Inferior parietal cortex (tissue), 1 donor: Measurements from ENCODE around the gene DCST1.

ENCODE experiments used
- DNase-seq: peaks from one replicate; pipeline ENCODE4 v3.0.0-alpha.2; 2016; ENCODE audit errors: extremely low spot score

The DCST1 gene

DNA sequence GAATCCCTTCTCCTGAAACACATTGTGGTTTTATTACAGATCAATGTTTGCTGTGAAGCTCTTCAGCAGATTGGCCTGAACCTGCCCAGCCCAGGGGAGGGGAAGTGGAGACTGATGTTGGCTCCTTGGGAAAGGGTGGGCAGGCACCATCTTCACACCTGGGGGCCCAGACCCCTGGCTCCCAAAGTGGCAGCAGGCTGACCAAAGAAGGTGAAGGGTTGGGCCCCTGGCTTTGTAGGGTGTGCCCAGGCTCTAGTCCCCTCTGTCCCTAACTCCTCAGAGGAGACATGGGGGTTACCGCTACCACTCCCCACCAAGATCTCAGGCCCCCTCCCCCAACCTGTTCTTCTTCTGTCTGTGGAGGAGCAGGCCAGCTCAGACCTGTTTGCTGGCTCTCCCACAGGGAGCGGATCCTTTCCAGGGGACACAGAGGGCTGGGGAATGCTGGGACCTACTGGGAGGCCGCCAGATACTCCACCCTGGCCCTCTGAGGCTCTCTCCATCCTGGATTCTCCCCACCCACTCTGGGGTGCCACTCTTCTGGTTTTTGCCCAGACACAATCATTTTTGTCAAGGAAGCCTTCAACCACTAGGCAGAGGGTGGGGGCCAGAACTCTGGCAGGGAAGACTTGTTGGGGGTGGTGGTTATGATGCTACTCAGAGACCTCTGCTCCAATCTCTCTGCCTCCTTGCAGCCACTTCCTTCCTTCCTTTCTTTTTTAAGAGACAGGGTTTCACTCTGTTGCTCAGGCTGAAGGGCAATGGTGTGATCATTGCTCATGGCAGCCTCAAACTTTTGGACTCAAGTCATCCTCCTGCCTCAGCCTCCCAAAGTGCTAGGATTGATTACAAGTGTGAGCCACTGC is 40.0 kb downstream of the DCST1 start:
- DNase-seq: no peak

DNA sequence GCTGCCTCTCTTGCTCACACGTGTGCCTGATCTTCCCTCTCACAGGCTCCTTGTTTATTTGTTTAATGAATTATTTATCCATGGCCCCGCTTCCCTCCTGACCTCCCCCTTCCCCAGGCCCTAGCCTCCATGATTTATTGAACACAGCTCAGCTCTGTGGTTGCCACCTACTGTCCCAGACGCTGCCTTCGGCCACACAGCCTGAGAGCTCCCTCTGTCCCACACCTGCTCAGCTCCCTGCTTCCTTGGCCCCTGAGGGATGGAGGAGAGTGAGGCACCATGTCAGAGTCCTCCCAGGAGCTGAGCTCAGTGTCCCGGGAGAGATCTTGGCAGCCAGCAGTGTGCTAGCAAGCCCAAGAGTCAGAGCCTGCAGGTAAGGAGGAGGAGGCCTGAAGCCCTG is 41.9 kb downstream of the DCST1 start:
- no peak for DNase-seq

DNA sequence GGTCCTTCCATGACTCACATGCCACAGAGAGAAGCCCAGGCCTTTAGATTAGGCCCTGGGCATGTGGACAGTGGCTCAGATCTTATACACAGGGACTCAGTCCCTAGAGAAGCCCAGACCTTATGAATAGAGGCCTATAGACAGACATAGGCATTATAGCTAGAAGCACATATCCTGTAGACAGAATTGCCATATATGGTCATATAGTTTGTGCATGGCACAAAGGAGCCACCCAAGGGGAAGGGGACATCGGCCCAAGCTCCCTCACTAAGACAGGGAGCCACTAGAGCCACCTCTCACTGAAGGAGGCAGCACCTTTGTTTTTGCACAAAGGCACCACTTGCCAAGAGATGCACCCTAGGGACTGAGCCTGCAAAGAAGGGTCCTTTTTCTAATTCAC is 42.7 kb downstream of the DCST1 start:
- no peak for DNase-seq

DNA sequence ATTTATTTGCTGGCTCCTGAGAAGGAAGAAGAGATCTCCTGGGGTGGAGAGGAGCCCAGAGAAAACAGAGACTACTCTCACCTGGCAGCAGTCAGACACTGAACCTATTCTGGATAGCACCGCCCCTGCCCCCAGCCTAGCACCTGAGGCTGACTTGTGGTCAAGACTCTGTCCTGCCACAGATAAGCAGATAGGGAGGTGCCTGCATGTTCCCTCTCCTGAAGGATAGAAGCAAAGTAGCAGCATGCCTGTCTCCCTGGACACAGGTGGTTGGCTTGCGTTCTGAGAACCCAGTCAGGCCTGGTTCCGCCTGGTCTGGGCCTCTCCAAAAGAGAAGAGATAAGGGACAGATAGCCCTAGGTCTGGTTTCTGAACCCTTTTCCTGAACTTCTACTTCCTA is 43.7 kb downstream of the DCST1 start:
- no peak for DNase-seq

DNA sequence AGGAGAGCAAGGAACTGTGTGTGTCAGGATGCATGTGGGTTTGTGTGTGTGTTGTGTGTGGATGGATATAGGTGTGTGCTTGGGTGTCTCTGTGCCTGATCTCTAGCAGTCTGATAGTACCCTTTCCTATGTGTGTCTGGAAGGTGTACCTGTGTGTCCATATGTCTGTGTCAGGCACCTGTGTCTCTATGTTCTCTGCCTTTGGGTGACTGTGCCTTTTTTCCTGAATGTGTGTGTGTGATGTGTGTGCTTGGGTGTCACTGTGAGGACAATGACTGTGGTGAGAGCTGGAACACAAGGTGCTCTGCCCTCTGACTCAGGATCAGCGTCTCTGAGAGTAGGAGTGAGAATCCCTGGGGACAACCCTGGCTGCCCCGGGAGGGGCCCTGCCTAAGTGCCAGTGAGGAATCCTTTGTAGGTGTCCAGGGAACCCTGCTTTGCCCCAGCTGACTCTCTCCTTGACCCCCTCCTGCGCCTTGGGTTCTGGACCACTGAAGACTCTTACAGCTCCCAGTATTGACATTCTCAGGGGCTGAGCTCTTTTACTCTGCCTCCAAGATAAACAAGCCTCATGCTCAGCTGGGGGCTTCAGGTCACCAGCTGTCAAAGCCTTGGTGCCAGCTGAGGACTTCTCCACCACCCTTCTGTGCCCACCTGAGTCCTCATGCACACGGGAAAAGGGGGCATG is 44.3 kb downstream of the DCST1 start:
- DNase-seq: no peak

DNA sequence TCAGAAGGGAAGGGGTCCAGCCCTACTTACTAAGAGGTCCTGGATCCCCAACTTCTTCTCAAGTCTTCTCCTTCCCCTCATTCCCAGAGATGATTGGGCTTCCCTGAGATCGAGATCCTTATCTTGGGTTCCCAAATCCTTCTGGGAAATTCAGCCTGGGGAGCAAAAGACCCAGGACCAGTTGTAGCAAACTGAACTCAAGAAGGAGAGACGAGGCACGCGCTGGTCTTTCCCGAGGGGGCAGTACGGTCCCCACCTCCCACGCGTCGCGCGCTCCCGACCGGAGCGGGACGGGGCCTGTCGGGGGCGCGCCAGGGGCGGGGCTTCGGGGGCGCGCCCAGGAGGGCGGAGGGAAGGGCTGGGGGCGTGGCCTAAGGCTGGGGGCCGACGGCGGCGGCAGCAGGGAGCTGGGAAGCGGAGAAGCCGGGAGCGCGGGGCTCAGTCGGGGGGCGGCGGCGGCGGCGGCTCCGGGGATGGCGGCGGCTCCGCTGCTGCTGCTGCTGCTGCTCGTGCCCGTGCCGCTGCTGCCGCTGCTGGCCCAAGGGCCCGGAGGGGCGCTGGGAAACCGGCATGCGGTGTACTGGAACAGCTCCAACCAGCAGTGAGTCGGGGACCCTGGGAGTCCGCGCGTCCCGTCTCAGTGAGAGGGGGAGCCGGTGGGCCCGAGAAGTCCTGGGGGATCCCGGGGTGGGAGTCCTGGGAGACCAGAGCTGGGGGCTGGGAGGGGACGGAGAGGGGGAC is 45.0 kb downstream of the DCST1 start, which contains the start of gene EFNA3:
EFNA3 (plus strand) TSS at position 369 of the 741 bp plus-strand sequence; CDS start at position 474, 105 bp downstream.
- DNase-seq: no peak

DNA sequence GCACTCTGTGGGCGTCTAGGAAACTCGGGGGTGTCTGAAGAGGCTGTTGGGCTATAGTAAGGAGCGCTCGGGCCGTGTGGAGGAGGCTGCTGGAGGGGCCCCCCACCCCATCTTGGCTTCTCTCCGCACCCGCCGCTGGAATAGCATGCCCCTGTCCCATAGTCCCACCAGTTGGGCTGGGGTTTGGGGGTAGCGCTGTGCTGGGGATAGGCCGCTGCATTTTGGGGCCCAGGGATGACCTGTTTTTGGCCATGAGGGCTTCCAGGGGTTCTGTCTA is 45.5 kb downstream of the DCST1 start:
- DNase-seq: no peak

DNA sequence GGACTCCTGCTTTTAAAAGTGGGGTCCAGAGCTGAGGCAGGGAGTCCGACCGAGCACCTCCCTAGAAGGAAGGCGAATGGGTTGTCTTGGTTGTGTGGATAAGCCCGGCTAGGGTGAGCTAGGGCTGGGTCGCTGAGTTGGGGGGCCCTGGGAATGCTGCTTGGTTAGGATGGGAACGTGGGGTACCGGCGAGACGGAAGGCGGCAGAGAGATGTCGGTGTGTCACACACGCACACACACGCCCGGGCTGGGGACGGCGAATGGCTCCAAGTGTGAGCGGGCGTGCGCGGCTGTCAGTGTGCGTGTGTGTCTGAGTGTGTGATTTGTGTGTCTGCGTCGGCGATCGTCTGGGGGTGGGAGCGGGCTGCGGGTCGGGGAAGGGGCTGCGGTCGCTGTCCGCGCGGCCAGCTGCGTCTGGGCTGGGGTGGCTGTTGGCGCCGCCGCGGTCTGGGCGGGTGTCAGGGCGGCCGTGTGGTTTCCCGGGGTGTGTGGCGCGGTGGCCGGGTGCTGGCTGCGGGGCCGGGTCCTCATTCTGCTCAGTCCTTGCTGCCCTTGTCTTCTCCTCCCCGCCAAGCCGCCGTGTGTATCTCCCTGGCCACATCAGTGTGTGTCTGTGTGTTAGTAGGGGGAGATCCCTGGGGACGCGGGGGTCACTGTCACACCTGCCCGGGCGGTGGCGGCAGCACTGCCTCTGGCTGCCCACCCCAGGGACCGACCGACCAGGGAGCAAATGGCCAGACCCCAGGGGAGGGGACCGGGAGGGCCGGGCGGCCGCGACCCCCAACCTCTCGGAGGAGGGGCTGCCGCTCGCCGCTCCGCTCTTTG is 46.1 kb downstream of the DCST1 start:
- no peak for DNase-seq

DNA sequence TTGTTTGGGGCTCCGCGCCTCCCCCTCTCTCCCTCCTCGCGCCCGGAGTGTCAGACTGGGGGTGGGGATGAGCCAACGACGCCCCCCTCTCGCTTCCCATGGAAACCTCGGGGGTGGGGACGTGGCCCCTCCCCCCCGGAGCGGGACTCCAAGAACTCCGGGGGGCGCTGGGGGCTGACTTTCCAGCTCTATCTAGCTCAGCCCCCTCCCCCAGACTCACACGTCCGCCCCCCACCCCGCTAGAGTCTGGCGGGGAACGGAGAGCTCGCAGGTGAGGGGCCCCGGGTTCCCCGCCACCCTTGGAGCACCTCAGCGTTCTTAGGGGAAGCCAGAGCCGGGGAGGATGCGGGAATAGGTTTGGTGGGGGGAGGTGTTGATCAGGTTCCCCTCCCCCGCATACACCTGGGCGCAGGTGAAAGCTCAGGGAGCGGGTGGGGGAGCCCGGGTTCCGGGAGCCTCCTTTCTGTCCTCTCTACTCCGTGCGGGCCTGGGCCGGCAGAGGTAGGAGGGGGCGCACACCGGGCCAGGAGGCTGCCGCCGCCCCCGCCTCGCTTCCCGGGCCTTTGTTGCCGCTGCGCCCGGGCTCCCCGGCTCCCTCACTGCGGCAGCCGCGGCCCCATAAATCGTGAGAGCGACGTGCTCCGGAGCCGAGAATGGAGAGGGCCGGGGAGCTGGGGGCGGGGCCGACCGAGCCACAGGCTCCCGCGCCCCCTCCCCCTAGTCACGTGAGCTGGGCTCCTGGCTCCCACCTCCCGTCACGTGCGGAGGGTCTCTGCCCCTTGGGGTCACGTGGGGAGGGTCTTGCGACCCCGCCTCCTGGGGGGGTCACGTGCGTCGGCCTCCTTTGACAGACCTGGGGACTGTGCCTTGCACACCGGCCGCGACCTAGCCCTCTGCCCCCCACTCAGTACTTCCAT is 46.9 kb downstream of the DCST1 start:
- no peak for DNase-seq

DNA sequence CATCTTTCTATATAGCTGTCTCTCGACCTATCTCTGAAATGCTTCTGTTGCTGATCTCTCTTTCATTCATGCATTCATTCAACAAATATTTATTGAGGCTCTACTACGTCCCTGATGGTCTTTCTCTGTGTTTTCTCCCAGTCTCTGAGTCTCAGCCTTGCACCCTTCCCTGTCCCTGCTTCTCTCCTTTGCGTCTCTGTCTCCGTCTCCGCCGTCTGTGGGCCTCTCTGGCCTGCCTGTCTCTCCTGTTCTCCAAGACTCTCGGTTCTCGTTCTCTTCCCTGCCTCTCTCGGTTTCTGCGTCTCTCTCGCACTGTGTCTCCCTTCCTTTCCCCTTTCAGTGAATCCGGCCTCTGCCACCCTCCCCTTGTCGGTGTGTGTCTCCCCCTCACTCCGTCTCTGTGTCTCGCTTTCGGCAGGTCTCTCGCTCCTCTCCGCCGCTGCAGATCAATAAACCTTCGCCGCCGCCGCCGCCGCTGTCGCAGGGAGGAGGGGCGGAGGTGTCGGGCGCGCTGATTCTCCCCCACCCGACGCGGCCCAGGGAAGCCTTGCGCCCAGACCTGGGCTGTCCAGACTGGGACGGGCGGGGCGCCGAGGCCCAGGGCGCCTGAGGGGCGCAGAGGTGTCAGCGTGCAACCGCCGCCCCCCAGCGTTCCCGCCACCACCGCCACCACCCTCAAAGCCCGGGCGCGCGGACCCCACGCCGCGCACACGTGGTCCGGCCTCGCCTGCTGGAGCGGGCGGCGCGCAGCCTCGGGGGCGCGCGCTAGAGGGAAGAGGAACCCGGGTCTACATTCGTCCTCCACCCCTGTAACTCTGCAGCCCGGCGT is 48.1 kb downstream of the DCST1 start:
- no peak for DNase-seq

DNA sequence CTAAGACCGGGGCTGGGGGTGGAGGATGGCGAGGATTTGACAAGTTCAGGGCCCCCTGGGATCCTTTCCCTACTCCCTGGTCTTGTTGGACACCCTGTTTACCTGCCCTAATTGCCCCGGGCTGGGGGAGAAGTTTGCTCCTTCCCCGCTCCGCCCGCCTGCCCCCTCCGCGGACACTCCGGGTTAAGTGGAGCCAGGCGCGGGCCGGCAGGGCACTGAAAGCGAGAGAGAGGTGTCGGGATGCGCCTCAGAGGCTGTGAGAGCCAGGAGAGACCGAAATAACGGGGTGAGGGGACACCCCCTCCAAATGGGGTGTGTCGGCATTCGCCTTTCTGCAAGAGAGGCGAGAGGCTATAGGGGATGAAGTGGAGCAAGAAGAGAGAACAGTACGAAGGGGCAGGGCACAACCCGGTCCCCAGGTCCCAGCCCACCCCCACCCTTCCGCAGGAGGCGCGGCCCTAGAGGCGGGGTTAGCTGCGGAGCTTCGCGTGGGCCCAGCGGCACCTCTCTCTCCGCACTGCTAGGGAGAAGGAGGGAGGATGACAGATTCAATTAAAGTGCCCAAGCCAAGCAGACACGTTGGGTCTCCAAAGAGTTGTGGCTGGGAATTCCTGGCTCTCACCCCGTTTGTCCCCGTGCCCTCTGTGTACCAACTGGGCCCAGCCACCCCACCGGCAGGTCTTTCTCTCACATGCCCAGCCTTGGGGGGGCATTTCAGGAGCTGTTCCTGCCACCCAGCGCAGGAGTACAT is 48.9 kb downstream of the DCST1 start:
- no peak for DNase-seq

DNA sequence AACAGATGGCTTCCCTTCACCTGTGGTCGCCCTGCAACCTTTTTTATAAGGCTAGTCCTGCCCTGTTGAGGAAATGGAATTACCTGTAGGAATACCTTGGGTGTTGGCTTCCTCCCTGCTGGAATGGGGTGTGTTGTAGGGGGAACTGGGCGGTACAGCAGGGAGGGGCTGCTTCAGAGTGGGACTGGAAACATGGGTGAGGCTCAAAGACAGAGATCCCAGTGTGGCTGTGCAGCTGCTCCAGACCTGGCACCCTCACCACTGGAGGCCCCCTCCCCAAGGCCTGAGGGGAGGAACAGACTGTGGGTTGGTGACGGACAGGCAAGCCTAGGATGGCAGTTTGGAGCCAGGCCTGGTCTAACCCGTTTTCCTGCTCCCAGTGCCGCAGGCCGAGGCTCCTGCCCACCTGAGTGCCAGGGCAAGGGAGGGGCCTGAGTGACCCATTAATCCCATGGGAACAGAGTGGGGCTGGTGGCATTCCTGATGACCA is 49.5 kb downstream of the DCST1 start:
- DNase-seq: no peak

DNA sequence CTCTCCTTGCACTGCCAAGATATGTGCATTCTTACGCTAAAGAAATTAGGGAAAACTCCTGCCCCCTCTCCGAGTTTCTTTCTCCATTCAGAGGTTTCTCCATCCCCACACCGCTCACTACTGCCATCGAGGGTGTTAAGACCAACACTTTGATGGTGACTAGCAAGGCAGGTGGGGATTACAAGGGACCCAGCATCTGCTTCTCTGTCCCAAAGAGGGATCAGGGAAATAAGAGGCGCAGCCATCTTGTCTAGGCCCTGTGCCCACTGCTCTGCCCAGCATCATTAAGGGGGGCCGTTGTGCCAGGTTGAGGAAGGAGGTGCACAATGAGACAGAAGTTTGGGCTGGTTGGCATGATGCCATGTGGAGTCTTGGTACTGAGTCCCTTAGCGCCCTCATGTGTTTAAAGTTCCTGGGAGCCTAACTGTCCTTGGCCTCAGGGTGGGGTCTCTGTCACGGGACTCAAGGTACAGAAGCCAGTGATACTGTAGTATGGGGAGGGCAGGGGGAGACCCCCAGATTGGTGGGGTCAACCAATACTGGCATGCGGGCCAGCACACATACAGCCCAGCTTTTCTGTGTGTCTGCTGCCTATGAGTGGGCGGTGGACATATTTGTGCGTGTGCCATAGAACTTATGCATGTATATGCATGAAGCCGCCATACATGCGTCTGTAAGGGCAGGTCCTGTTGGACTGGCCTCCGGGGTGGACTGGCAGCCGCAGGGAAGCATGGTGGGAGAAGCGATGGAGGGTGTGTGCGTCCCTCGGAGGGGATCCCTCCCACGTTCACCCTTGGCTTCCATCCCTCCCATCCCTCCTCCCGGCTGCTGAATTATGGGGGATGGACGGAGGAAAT is 50.5 kb downstream of the DCST1 start:
- no peak for DNase-seq

DNA sequence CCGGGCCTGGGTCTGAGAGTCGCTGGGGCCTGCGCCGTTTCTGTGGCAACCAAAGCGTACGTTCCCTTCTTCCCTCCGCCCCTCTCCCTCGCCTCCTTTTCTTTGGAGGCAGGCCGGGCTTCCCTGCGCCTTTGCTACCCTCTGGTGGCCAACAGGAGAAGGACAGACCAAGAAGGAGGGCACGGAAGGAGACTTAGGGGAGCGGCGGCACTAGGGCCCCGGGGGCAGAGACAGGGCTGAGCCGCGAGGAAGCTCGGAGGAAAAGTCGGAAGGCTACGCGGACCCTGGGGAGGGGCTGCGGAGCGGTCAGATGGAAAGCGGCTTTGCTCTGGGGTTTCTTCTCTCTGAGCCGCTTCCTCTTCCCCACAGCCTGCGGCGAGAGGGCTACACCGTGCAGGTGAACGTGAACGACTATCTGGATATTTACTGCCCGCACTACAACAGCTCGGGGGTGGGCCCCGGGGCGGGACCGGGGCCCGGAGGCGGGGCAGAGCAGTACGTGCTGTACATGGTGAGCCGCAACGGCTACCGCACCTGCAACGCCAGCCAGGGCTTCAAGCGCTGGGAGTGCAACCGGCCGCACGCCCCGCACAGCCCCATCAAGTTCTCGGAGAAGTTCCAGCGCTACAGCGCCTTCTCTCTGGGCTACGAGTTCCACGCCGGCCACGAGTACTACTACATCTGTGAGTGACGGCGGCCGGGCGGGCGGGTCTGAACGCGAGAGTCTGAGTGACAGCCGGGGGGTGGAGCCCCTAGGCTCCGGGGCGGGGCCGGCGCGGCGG is 51.3 kb downstream of the DCST1 start:
- DNase-seq: peak; percentile 93

DNA sequence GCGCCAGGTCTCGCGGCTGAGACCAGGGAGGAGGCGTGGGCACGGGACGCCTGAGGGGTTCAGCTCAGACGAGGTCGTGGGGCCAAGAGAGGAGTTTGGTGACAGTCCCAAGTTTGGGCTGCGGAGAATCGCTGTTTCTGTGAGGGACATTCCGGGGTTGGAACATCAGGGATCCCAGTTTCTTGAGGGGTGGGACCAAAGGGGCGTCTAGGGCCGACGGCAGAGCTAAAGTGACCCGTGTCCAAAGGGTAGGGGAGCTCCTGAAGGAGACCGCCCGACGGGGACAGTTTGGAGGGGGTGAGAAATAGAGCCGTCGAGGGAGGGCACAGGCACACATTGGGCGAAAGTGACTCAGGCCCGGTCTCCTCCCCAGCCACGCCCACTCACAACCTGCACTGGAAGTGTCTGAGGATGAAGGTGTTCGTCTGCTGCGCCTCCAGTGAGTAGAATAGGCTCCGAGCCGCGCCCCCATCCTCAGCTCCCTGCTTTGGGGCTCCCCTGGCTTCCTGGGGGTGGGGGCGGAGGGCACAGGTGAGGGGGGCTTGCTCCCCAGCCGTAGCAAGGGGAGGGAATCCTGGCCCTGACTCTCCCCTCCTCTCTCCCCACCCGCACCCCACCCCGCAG is 52.0 kb downstream of the DCST1 start:
- no peak for DNase-seq

DNA sequence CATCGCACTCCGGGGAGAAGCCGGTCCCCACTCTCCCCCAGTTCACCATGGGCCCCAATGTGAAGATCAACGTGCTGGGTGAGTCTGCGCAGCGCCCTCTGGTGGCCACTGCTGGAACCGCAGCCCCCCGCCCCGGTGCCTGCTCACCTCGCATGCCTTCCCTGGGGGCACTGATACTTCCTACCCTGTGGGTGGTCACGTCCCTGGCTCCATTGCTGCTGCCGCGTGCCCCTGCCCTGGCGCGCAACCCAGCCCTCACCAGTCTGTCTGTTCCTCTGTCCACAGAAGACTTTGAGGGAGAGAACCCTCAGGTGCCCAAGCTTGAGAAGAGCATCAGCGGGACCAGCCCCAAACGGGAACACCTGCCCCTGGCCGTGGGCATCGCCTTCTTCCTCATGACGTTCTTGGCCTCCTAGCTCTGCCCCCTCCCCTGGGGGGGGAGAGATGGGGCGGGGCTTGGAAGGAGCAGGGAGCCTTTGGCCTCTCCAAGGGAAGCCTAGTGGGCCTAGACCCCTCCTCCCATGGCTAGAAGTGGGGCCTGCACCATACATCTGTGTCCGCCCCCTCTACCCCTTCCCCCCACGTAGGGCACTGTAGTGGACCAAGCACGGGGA is 52.6 kb downstream of the DCST1 start:
- no peak for DNase-seq
